Measurements from ENCODE around the gene WWC1. TPM values are rescaled to one million over a fixed set of nuclear protein-coding genes. Genes with fewer than 3 reads are reported as not detected.

WWC1 gene
- total and polyA plus RNA-seq, 9 of the 15 experiments (the other 6 are each of a cell fraction or from before 2014, with no cell fraction given) = under 0.01 to 0.54 (median 0.42) TPM; not detected in 6

DNA sequence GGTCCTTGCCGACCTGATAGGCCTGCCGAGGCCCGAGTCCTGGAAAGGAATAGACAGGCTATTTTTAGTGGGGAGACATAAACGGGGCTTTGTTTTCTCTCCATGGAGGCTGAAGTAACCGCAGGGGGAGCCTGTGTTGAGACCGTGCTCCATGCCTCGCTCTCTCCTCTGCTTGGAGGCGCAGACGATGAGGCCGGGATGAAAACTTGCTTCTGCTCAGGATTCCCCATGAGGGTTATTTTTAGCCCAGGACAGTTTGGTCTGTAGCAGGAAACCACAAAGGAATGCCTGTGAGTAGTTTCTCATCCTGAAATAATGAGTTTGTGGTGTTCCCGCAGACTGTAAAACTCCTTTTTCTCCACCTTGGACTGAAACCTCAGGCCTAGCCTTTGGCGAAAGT is 112.9 kb downstream of the WWC1 start:
- ChIA-PET CTCF (ENCODE audit: low intra/inter-chr PET ratio) (no interaction called here), POLR2A (interaction anchor here (0.6 kb wide), 1 partner anchor 89 kb away, joined by 3 read pairs; no protein-coding TSS in a partner anchor)
- H4K20me1 ChIP-seq (replicated peaks; ENCODE audit: control insufficient read depth, insufficient read depth, low read length) = no peaks in the 10 kb centered on the region
- FAIRE-seq (no peak), DNase-seq (ENCODE audit: extremely low read depth in 1 of 4, low spot score in 3 of 4) (no peak), ATAC-seq (no peak)
- H3K79me2 ChIP-seq (ENCODE audit: control insufficient read depth, insufficient read depth, low read length) = no peaks in the 10 kb centered on the region
- TF ChIP-seq MYBL2 (IDR thresholded peaks at IDR 0.05; ENCODE audit: low read depth) (no peak), MYBL2 (CRISPR knock-in tag; IDR thresholded peaks at IDR 0.05; ENCODE audit: borderline replicate concordance) (no peak), ZNF12 (CRISPR knock-in tag; IDR thresholded peaks at IDR 0.05) (no peak), ZNF347 (CRISPR knock-in tag; IDR thresholded peaks at IDR 0.05; ENCODE audit: low read depth) (no peak), SMARCE1 (IDR thresholded peaks at IDR 0.05) (no peak), ESRRB (CRISPR knock-in tag; IDR thresholded peaks at IDR 0.05; ENCODE audit: borderline replicate concordance) (no peak), MEF2A (IDR thresholded peaks at IDR 0.05; ENCODE audit: control insufficient read depth, low read depth, low read length) (no peak), SUPT5H (IDR thresholded peaks at IDR 0.05) (no peak), MTA3 (IDR thresholded peaks at IDR 0.05; ENCODE audit: borderline replicate concordance) (no peak), PTBP1 (IDR thresholded peaks at IDR 0.05; ENCODE audit: low read depth, low read length) (no peak)
- TF ChIP-seq, protein P1, sequence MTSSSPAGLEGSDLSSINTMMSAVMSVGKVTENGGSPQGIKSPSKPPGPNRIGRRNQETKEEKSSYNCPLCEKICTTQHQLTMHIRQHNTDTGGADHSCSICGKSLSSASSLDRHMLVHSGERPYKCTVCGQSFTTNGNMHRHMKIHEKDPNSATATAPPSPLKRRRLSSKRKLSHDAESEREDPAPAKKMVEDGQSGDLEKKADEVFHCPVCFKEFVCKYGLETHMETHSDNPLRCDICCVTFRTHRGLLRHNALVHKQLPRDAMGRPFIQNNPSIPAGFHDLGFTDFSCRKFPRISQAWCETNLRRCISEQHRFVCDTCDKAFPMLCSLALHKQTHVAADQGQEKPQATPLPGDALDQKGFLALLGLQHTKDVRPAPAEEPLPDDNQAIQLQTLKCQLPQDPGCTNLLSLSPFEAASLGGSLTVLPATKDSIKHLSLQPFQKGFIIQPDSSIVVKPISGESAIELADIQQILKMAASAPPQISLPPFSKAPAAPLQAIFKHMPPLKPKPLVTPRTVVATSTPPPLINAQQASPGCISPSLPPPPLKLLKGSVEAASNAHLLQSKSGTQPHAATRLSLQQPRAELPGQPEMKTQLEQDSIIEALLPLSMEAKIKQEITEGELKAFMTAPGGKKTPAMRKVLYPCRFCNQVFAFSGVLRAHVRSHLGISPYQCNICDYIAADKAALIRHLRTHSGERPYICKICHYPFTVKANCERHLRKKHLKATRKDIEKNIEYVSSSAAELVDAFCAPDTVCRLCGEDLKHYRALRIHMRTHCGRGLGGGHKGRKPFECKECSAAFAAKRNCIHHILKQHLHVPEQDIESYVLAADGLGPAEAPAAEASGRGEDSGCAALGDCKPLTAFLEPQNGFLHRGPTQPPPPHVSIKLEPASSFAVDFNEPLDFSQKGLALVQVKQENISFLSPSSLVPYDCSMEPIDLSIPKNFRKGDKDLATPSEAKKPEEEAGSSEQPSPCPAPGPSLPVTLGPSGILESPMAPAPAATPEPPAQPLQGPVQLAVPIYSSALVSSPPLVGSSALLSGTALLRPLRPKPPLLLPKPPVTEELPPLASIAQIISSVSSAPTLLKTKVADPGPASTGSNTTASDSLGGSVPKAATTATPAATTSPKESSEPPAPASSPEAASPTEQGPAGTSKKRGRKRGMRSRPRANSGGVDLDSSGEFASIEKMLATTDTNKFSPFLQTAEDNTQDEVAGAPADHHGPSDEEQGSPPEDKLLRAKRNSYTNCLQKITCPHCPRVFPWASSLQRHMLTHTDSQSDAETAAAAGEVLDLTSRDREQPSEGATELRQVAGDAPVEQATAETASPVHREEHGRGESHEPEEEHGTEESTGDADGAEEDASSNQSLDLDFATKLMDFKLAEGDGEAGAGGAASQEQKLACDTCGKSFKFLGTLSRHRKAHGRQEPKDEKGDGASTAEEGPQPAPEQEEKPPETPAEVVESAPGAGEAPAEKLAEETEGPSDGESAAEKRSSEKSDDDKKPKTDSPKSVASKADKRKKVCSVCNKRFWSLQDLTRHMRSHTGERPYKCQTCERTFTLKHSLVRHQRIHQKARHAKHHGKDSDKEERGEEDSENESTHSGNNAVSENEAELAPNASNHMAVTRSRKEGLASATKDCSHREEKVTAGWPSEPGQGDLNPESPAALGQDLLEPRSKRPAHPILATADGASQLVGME (CRISPR knock-in tag; IDR thresholded peaks at IDR 0.05) = no peak
- TF ChIP-seq, protein P2, sequence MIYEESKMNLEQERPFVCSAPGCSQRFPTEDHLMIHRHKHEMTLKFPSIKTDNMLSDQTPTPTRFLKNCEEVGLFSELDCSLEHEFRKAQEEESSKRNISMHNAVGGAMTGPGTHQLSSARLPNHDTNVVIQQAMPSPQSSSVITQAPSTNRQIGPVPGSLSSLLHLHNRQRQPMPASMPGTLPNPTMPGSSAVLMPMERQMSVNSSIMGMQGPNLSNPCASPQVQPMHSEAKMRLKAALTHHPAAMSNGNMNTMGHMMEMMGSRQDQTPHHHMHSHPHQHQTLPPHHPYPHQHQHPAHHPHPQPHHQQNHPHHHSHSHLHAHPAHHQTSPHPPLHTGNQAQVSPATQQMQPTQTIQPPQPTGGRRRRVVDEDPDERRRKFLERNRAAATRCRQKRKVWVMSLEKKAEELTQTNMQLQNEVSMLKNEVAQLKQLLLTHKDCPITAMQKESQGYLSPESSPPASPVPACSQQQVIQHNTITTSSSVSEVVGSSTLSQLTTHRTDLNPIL (CRISPR knock-in tag; IDR thresholded peaks at IDR 0.05) = no peak
- H3K27ac ChIP-seq (ENCODE audit: extremely low read depth, low read depth, low read length) = no peak overlapping the region
- H3K9ac ChIP-seq (ENCODE audit: insufficient read depth in 1 of 2, low read depth in 2 of 2, low read length in 2 of 2) = no peak overlapping the region
- H3K9me3 ChIP-seq (replicated peaks; ENCODE audit: control insufficient read depth, insufficient read depth, low read depth, low read length) = no peaks in the 10 kb centered on the region
- H3K9me1 ChIP-seq (ENCODE audit: control insufficient read depth, insufficient read depth, low read length) = no peaks in the 10 kb centered on the region
- no peaks in the 10 kb centered on the region for H3K4me1 ChIP-seq (replicated peaks in 1 of 2; ENCODE audit: control insufficient read depth in 2 of 2, insufficient read depth in 2 of 2, low read length in 2 of 2)
- H3K27me3 ChIP-seq (ENCODE audit: control insufficient read depth in 2 of 2, insufficient read depth in 2 of 2, low read length in 2 of 2) = peaks cover 9 to 26% of the 10 kb centered on the region in 2 experiments; a peak in 4 of 5 replicates
- no peak overlapping the region for H3K4me3 ChIP-seq
- no peak overlapping the region for H3K4me2 ChIP-seq (ENCODE audit: insufficient read depth, low read length)
- no peak overlapping the region for H2AFZ ChIP-seq (ENCODE audit: low read depth, low read length)
- in situ Hi-C loops (cut with MboI) (no loop called here), intact Hi-C loops (cut with micrococcal nuclease) (no loop called here)
- BruUV-seq (replicated peaks) = no TSS peak
- H3K36me3 ChIP-seq (ENCODE audit: control insufficient read depth, insufficient read depth, low read length) = no peaks in the 10 kb centered on the region
- WGBS (ENCODE audit: insufficient coverage, low coverage, missing lambda C conversion rate) = 2% methylated on average over 12 of the region's 12 CpGs

Data from K562 (cell line).